Activated naive CD4-positive, alpha-beta T cell treated with anti-CD3 and anti-CD28 coated beads, Interleukin-2, amount 10 ng/mL, durations not matched to agents 7 days and 5 days (primary cell): ENCODE data around the gene EDN2.

Experiments
- CTCF ChIA-PET: fragments of 350-600 bp; sonication (Branson Sonifier 250); formaldehyde crosslinking; loops from one replicate; lab custom pipeline; 2021; ENCODE audit warnings: antibody characterized with exemption; lab: Charles Lee
- DNase-seq: peaks from one replicate; pipeline ENCODE4 v3.0.0-alpha.2; 2020
- H3K27ac Mint-ChIP-seq: one replicate; pipeline ENCODE4 v1.8.0; 2021; ENCODE audit warnings: mild to moderate bottlenecking, moderate library complexity, mixed read lengths
- H3K27me3 Mint-ChIP-seq: one replicate; pipeline ENCODE4 v1.8.0; 2021; ENCODE audit warnings: mild to moderate bottlenecking, mixed read lengths
- H3K36me3 Mint-ChIP-seq: one replicate; pipeline ENCODE4 v1.8.0; 2021; ENCODE audit warnings: mixed read lengths
- H3K4me1 Mint-ChIP-seq: one replicate; pipeline ENCODE4 v1.8.0; 2021; ENCODE audit warnings: mixed read lengths
- H3K4me3 Mint-ChIP-seq: one replicate; pipeline ENCODE4 v1.8.0; 2021; ENCODE audit warnings: mild to moderate bottlenecking, moderate library complexity, mixed read lengths
- H3K9me3 Mint-ChIP-seq: one replicate; pipeline ENCODE4 v1.8.0; 2021; ENCODE audit warnings: mixed read lengths

Gene EDN2

GRCh38 chr1:41488040-41488951 is 3.8 kb upstream of the EDN2 start:
- no peak overlapping the region for H3K4me3 Mint-ChIP-seq
- peaks cover 69% of the 10 kb centered on the region for H3K27me3 Mint-ChIP-seq
- no peak overlapping the region for H3K27ac Mint-ChIP-seq
- CTCF ChIA-PET, result no interaction called here
- no peaks in the 10 kb centered on the region for H3K9me3 Mint-ChIP-seq
- no peaks in the 10 kb centered on the region for H3K4me1 Mint-ChIP-seq
- H3K36me3 Mint-ChIP-seq, result no peaks in the 10 kb centered on the region
- DNase-seq, result no peak

- CTCF ChIA-PET, result no interaction called here
- no peak for DNase-seq
- Mint-ChIP-seq H3K9me3 (no peaks in the 10 kb centered on the region), H3K4me3 (no peak overlapping the region), H3K27ac (no peak overlapping the region), H3K27me3 (peaks cover 65% of the 10 kb centered on the region), H3K36me3 (no peaks in the 10 kb centered on the region), H3K4me1 (no peaks in the 10 kb centered on the region)
Measured at GRCh38 chr1:41487126-41488039, 2.9 kb upstream of the EDN2 start.

GRCh38 chr1:41486371-41487125 is 2.1 kb upstream of the EDN2 start:
- no peak for DNase-seq
- Mint-ChIP-seq H3K4me1 (no peaks in the 10 kb centered on the region), H3K4me3 (no peak overlapping the region), H3K36me3 (no peaks in the 10 kb centered on the region), H3K27me3 (peaks cover 65% of the 10 kb centered on the region), H3K27ac (no peak overlapping the region), H3K9me3 (no peaks in the 10 kb centered on the region)
- CTCF ChIA-PET, result no interaction called here

GRCh38 chr1:41486053-41486370 is 1.5 kb upstream of the EDN2 start:
- Mint-ChIP-seq H3K27me3 (peaks cover 69% of the 10 kb centered on the region), H3K4me1 (no peaks in the 10 kb centered on the region), H3K9me3 (no peaks in the 10 kb centered on the region), H3K36me3 (no peaks in the 10 kb centered on the region), H3K4me3 (no peak overlapping the region), H3K27ac (no peak overlapping the region)
- no peak for DNase-seq
- CTCF ChIA-PET, result no interaction called here

- CTCF ChIA-PET, result no interaction called here
- H3K4me3 Mint-ChIP-seq, result no peak overlapping the region
- H3K36me3 Mint-ChIP-seq, result no peaks in the 10 kb centered on the region
- H3K27me3 Mint-ChIP-seq, result peaks cover 67% of the 10 kb centered on the region
- no peaks in the 10 kb centered on the region for H3K4me1 Mint-ChIP-seq
- no peaks in the 10 kb centered on the region for H3K9me3 Mint-ChIP-seq
- no peak for DNase-seq
- no peak overlapping the region for H3K27ac Mint-ChIP-seq
Measured at GRCh38 chr1:41485605-41486004, 1.1 kb upstream of the EDN2 start.

GRCh38 chr1:41483960-41484401 is 502 bp downstream of the EDN2 start:
- DNase-seq, result no peak
- CTCF ChIA-PET, result interaction anchor here (3.2 kb wide), 1 partner anchor 9 kb away, joined by 13 read pairs; no protein-coding TSS in a partner anchor
- no peaks in the 10 kb centered on the region for H3K9me3 Mint-ChIP-seq
- H3K4me1 Mint-ChIP-seq, result no peaks in the 10 kb centered on the region
- no peak overlapping the region for H3K4me3 Mint-ChIP-seq
- H3K27me3 Mint-ChIP-seq, result peaks cover 66% of the 10 kb centered on the region
- H3K36me3 Mint-ChIP-seq, result no peaks in the 10 kb centered on the region
- H3K27ac Mint-ChIP-seq, result no peak overlapping the region

GRCh38 chr1:41483001-41483850 is 1.3 kb downstream of the EDN2 start:
- H3K36me3 Mint-ChIP-seq, result no peaks in the 10 kb centered on the region
- H3K4me3 Mint-ChIP-seq, result no peak overlapping the region
- CTCF ChIA-PET, result interaction anchor here (1.1 to 3.2 kb wide), 2 partner anchors 9 to 16 kb away, joined by 3 to 13 read pairs; no protein-coding TSS in a partner anchor
- H3K4me1 Mint-ChIP-seq, result no peaks in the 10 kb centered on the region
- no peak for DNase-seq
- no peak overlapping the region for H3K27ac Mint-ChIP-seq
- peaks cover 65% of the 10 kb centered on the region for H3K27me3 Mint-ChIP-seq
- no peaks in the 10 kb centered on the region for H3K9me3 Mint-ChIP-seq

GRCh38 chr1:41482001-41482765 is 2.3 kb downstream of the EDN2 start:
- Mint-ChIP-seq H3K27ac (no peak overlapping the region), H3K9me3 (no peaks in the 10 kb centered on the region), H3K4me1 (no peaks in the 10 kb centered on the region), H3K4me3 (no peak overlapping the region), H3K27me3 (peaks cover 57% of the 10 kb centered on the region), H3K36me3 (no peaks in the 10 kb centered on the region)
- CTCF ChIA-PET, result interaction anchor here (1.1 to 3.2 kb wide), 2 partner anchors 10 to 17 kb away, joined by 3 to 13 read pairs; no protein-coding TSS in a partner anchor
- no peak for DNase-seq

GRCh38 chr1:41481109-41481775 is 3.2 kb downstream of the EDN2 start:
- H3K4me1 Mint-ChIP-seq, result no peaks in the 10 kb centered on the region
- CTCF ChIA-PET, result interaction anchor here (3.2 kb wide), 1 partner anchor 11 kb away, joined by 13 read pairs; no protein-coding TSS in a partner anchor
- H3K9me3 Mint-ChIP-seq, result no peaks in the 10 kb centered on the region
- peaks cover 48% of the 10 kb centered on the region for H3K27me3 Mint-ChIP-seq
- H3K27ac Mint-ChIP-seq, result no peak overlapping the region
- DNase-seq, result no peak
- no peak overlapping the region for H3K4me3 Mint-ChIP-seq
- no peaks in the 10 kb centered on the region for H3K36me3 Mint-ChIP-seq

- CTCF ChIA-PET, result interaction anchor here (1.2 kb wide), 1 partner anchor 10 kb away, joined by 3 read pairs; no protein-coding TSS in a partner anchor
- H3K9me3 Mint-ChIP-seq, result no peaks in the 10 kb centered on the region
Measured at GRCh38 chr1:41480204-41481108, 4.0 kb downstream of the EDN2 start.

GRCh38 chr1:41479808-41480160 is 4.7 kb downstream of the EDN2 start:
- H3K4me3 Mint-ChIP-seq, result no peak overlapping the region
- CTCF ChIA-PET, result interaction anchor here (1.2 kb wide), 1 partner anchor 11 kb away, joined by 3 read pairs; no protein-coding TSS in a partner anchor
- no peak overlapping the region for H3K27ac Mint-ChIP-seq
- DNase-seq, result no peak
- peaks cover 41% of the 10 kb centered on the region for H3K27me3 Mint-ChIP-seq
- H3K4me1 Mint-ChIP-seq, result no peaks in the 10 kb centered on the region
- no peaks in the 10 kb centered on the region for H3K36me3 Mint-ChIP-seq
- no peaks in the 10 kb centered on the region for H3K9me3 Mint-ChIP-seq

More at GRCh38 chr1:41480204-41481108, 4.0 kb downstream of the EDN2 start:
- H3K27ac Mint-ChIP-seq, result no peak overlapping the region
- no peaks in the 10 kb centered on the region for H3K36me3 Mint-ChIP-seq
- no peak for DNase-seq
- peaks cover 43% of the 10 kb centered on the region for H3K27me3 Mint-ChIP-seq
- no peak overlapping the region for H3K4me3 Mint-ChIP-seq
- H3K4me1 Mint-ChIP-seq, result no peaks in the 10 kb centered on the region
